ENCODE results near the gene ZBTB20.

- no peak for TF ChIP-seq SREBF2 (IDR thresholded peaks at IDR 0.05; ENCODE audit: low read length)
- TF ChIP-seq EZH2 (IDR thresholded peaks at IDR 0.05; ENCODE audit: borderline replicate concordance, control insufficient read depth, low read depth, low read length): no peak
- no peak for TF ChIP-seq RELA (IDR thresholded peaks at IDR 0.05; ENCODE audit: borderline replicate concordance, partially characterized antibody)
- no peak for TF ChIP-seq CTCF (IDR thresholded peaks at IDR 0.05 in 2 of 3, conservative IDR thresholded peaks at IDR 0.05 in 1 of 3; ENCODE audit: control insufficient read depth in 2 of 3, extremely low read depth in 1 of 3, insufficient read depth in 1 of 3, low read depth in 3 of 3, low read length in 3 of 3)
- TF ChIP-seq MAX (IDR thresholded peaks at IDR 0.05; ENCODE audit: low read depth, low read length): no peak
- no peak for TF ChIP-seq ATF2 (IDR thresholded peaks at IDR 0.05; ENCODE audit: low read length)
- no peak for TF ChIP-seq SP1 (IDR thresholded peaks at IDR 0.05; ENCODE audit: low read depth, low read length)
- TF ChIP-seq RAD21 (IDR thresholded peaks at IDR 0.05; ENCODE audit: insufficient read depth, low read depth, low read length): no peak
- no peak for TF ChIP-seq SKIL (IDR thresholded peaks at IDR 0.05; ENCODE audit: low read depth, poor library complexity, severe bottlenecking)
- TF ChIP-seq PKNOX1 (IDR thresholded peaks at IDR 0.05): no peak
Measured at GRCh38 chr3:114351822-114352145, 795.3 kb downstream of the ZBTB20 start.
